Hepatocyte (in vitro differentiated cells): ENCODE measurements around the gene SHF. TPM values are rescaled to one million over a fixed set of nuclear protein-coding genes. Genes with fewer than 3 reads are reported as not detected.

ENCODE experiments used
- DNase-seq: peaks from one replicate; pipeline ENCODE4 v3.0.0-alpha.2; 2016; ENCODE audit warnings: low spot score
- H2AFZ ChIP-seq: fragments of 200-600 bp; sonication (generic); 2 replicates; pipeline ENCODE4 v1.6.0; 2016; ENCODE audit warnings: antibody characterized with exemption, mild to moderate bottlenecking
- H3K27ac ChIP-seq: fragments of 200-600 bp; sonication (generic); 2 replicates; pipeline ENCODE4 v1.5.1; 2016; ENCODE audit warnings: mild to moderate bottlenecking
- H3K27me3 ChIP-seq: fragments of 200-600 bp; sonication (generic); 2 replicates; pipeline ENCODE4 v1.6.1; 2016
- H3K36me3 ChIP-seq: fragments of 200-600 bp; sonication (generic); replicated peaks from 2 replicates; pipeline ENCODE4 v1.5.1; 2016; ENCODE audit warnings: low read depth; ENCODE audit not compliant: insufficient read depth
- H3K4me1 ChIP-seq: fragments of 200-600 bp; sonication (generic); 2 replicates; pipeline ENCODE4 v1.5.1; 2016; ENCODE audit warnings: mild to moderate bottlenecking, moderate library complexity; ENCODE audit not compliant: insufficient read depth
- H3K4me2 ChIP-seq: fragments of 200-600 bp; sonication (generic); 2 replicates; pipeline ENCODE4 v1.6.0; 2016
- H3K4me3 ChIP-seq: fragments of 200-600 bp; sonication (generic); 2 replicates; pipeline ENCODE4 v1.5.1; 2016; ENCODE audit warnings: mild to moderate bottlenecking
- H3K79me2 ChIP-seq: fragments of 200-600 bp; sonication (generic); 2 replicates; pipeline ENCODE4 v1.6.0; 2017; ENCODE audit warnings: mild to moderate bottlenecking
- H3K9me2 ChIP-seq: fragments of 200-600 bp; sonication (generic); replicated peaks from 2 replicates; pipeline ENCODE4 v1.6.0; 2017; ENCODE audit warnings: mild to moderate bottlenecking; ENCODE audit not compliant: insufficient read depth
- H3K9me3 ChIP-seq: fragments of 200-600 bp; sonication (generic); 2 replicates; pipeline ENCODE4 v1.5.1; 2016; ENCODE audit warnings: low read depth, mild to moderate bottlenecking
- H4K20me1 ChIP-seq: fragments of 200-600 bp; sonication (generic); 2 replicates; pipeline ENCODE4 v1.6.0; 2016; ENCODE audit warnings: mild to moderate bottlenecking; ENCODE audit not compliant: insufficient read depth, poor library complexity, severe bottlenecking
- EZH2 ChIP-seq: fragments of 200-600 bp; sonication (generic); IDR thresholded peaks from 2 replicates; pipeline ENCODE4 v1.6.1; 2016; ENCODE audit warnings: antibody characterized with exemption, mild to moderate bottlenecking, borderline replicate concordance
- EZH2phosphoT487 ChIP-seq: fragments of 200-600 bp; sonication (generic); IDR thresholded peaks from one replicate; pipeline ENCODE4 v1.6.1; 2018; ENCODE audit warnings: antibody characterized with exemption, mild to moderate bottlenecking, low read depth, moderate library complexity; ENCODE audit not compliant: unreplicated experiment, severe bottlenecking
- WGBS: methylation state at CpG from one replicate; pipeline ENCODE4 v1.1.6; 2016; ENCODE audit warnings: low lambda C conversion rate; ENCODE audit errors: missing lambda C conversion rate; 5-methylcytosine and 5-hydroxymethylcytosine counted together
- polyA plus RNA-seq: library from polyadenylated mRNA; unstranded; fragments of >200 nt; fragmentation: Nextera tagmentation; extraction: Ambion mirVana; gene quantifications from 2 replicates; pipeline ENCODE4 v1.2.1, GENCODE V29; 2016
- total RNA-seq: library from RNA; depleted of rRNA; stranded (reverse); fragments of >200 nt; gene quantifications from 2 replicates; pipeline ENCODE4 v1.2.3, GENCODE V29; 2014
- TF ChIP-seq, protein P1 (sequence below): fragments of 200-600 bp; sonication (generic); IDR thresholded peaks from 2 replicates; pipeline ENCODE4 v1.5.1; 2016; ENCODE audit warnings: antibody characterized with exemption, mild to moderate bottlenecking; ENCODE audit not compliant: poor library complexity

Gene SHF
- total and polyA plus RNA-seq, 2 experiments from 2014 or later = 13.3 to 15.0 TPM

- Histone ChIP-seq H3K9me3 (no peaks in the 10 kb centered on the region), H4K20me1 (no peaks in the 10 kb centered on the region), H3K36me3 (no peaks in the 10 kb centered on the region), H3K4me1 (peaks cover 3% of the 10 kb centered on the region), H3K4me2 (no peak overlapping the region), H3K27ac (no peak overlapping the region), H2AFZ (no peak overlapping the region), H3K27me3 (peaks cover 14% of the 10 kb centered on the region), H3K9me2 (no peaks in the 10 kb centered on the region), H3K79me2 (no peaks in the 10 kb centered on the region), H3K4me3 (no peak overlapping the region)
- TF ChIP-seq, protein P1, sequence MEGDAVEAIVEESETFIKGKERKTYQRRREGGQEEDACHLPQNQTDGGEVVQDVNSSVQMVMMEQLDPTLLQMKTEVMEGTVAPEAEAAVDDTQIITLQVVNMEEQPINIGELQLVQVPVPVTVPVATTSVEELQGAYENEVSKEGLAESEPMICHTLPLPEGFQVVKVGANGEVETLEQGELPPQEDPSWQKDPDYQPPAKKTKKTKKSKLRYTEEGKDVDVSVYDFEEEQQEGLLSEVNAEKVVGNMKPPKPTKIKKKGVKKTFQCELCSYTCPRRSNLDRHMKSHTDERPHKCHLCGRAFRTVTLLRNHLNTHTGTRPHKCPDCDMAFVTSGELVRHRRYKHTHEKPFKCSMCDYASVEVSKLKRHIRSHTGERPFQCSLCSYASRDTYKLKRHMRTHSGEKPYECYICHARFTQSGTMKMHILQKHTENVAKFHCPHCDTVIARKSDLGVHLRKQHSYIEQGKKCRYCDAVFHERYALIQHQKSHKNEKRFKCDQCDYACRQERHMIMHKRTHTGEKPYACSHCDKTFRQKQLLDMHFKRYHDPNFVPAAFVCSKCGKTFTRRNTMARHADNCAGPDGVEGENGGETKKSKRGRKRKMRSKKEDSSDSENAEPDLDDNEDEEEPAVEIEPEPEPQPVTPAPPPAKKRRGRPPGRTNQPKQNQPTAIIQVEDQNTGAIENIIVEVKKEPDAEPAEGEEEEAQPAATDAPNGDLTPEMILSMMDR = no peak
- TF ChIP-seq EZH2 = no peak
- TF ChIP-seq EZH2phosphoT487 = no peak
- no peak for DNase-seq
- 83% methylated on average over 6 of the region's 6 CpGs for WGBS
These were observed 48.0 kb downstream of the SHF start for GRCh38 chr15:45139770-45140169.

DNA sequence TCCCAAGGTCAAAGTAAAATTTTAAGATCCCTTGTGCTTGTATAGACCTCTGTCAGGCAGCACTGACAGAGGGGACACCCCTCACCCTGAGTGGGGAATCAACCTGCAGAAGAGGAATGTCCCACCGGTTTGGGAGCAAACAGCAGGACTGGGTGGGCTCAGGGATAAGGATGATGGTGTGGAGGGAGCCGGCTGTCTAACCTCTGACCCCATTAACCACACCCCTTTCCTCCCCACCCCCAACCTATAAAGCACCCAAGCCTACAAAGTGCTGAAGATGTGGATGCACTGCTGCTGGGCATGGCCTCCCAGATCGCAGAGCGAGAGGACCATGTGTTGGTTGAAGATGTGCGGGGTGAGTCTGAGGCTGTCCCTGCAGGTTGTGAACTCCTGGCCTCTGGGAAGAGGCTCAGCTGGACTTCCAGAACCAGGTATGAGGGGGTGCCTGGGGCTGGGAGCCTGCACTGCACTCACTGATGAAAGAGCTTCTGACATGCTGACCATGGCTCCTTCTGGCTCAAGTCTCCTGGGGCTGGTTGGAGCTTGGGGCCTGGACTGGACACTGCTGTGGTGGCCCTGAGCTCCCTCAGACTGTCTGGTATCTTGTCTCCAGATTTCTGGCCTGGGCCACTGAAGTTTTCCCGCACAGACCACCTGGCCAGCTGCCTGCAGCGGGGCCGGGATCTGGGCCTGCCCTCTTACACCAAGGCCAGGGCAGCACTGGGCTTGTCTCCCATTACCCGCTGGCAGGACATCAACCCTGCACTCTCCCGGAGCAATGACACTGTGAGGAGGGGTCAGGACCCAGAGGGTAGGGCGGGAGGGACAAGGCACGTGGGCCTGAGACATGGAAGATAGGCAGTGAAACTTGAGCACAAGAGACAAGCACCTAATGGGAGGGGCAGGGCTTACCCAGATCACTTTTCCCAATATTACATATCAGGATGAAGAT, 48.7 kb downstream of the SHF start:
- no peaks in the 10 kb centered on the region for H3K9me3 ChIP-seq
- peaks cover 3% of the 10 kb centered on the region for H3K4me1 ChIP-seq
- WGBS = 80% methylated on average over 12 of the region's 12 CpGs
- H3K27ac ChIP-seq = no peak overlapping the region
- H3K27me3 ChIP-seq = peaks cover 16% of the 10 kb centered on the region
- H3K36me3 ChIP-seq = no peaks in the 10 kb centered on the region
- H3K9me2 ChIP-seq = no peaks in the 10 kb centered on the region
- H3K4me2 ChIP-seq = no peak overlapping the region
- no peak overlapping the region for H3K4me3 ChIP-seq
- DNase-seq = no peak
- H2AFZ ChIP-seq = no peak overlapping the region
- H3K79me2 ChIP-seq = no peaks in the 10 kb centered on the region
- no peaks in the 10 kb centered on the region for H4K20me1 ChIP-seq
- no peak for TF ChIP-seq EZH2
- TF ChIP-seq EZH2phosphoT487 = no peak
- TF ChIP-seq, protein P1 = no peak

DNA sequence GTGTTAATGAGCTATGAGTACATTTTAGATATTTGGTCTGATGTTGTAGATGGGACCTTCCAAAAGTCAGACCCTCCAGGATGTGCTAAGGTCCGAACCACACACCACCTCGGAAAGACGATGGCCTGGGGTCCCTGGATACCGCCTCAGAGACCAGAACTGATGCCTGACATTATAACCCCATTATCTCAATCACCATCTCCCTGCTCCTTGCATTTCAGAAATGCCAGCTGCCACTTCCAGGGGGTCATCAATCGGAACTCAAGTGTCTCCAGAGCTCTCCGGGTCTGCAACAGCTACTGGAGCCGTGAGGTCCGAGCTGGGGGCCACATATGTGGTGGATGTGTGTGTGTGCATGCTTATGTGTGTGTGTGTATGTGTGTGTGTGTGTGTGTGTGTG, 50.1 kb downstream of the SHF start:
- Histone ChIP-seq H3K36me3 (no peaks in the 10 kb centered on the region), H4K20me1 (no peaks in the 10 kb centered on the region), H3K9me3 (no peaks in the 10 kb centered on the region), H2AFZ (no peak overlapping the region), H3K4me2 (no peak overlapping the region), H3K4me1 (peaks cover 3% of the 10 kb centered on the region), H3K27me3 (peaks cover 20% of the 10 kb centered on the region), H3K9me2 (no peaks in the 10 kb centered on the region), H3K27ac (no peak overlapping the region), H3K4me3 (no peak overlapping the region), H3K79me2 (no peaks in the 10 kb centered on the region)
- TF ChIP-seq, protein P1 = no peak
- WGBS = 77% methylated on average over 8 of the region's 8 CpGs
- DNase-seq = no peak
